ENCODE measurements around the gene MAP3K5. TPM values are rescaled to one million over a fixed set of nuclear protein-coding genes. Genes with fewer than 3 reads are reported as not detected.

MAP3K5 gene
- total RNA-seq, 6 donors from 2014 or later, result 26.4 to 45.1 (median 41.8) TPM

DNA sequence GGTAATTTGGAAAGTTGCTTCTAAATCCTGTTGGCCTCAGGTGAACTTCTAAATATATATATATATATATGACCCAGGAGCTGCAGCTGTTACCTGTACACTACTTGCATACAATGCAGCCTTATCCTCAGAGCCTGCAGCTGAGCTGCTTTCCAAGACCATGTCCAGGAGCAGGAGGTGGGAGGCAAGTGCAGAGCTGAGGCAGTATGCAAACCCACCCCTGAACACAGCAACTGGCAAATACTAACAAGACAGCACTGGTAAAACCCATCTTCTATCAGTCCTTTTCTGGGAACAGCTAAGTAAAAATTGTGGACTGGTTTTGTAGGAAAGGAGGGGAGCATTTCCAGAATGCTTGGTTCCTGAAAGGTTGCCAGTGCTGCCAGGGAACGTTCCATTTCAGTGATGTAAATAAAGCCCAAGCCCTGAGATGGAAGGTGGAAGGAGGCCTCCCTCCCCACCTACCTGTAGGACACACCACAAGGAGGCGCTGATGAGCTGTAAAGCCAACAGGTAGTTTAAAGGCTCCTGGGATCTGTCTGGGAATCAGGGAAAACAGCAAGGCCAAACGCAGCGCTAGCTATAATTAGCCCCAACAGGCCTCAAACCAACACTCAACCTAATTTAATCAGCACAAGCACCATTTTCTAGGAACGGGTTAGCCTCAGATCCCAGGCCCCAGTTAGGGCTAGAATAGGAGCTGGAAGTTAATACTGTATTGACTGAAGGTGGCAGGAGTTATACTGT lies 148.3 kb downstream of the MAP3K5 start:
- Histone ChIP-seq H3K27me3 (no peaks in the 10 kb centered on the region), H3K4me1 (peaks cover 14 to 33% (median 27%) of the 10 kb centered on the region in 4 donors), H3K36me3 (peaks cover 0 to 8% (median 0%) of the 10 kb centered on the region in 4 donors), H3K4me3 (no peak overlapping the region), H3K27ac (peak overlapping the region in 3 of 4 donors; percentile 36 to 65 (median 51)), H3K9me3 (no peaks in the 10 kb centered on the region)
- TF ChIP-seq, protein P1, sequence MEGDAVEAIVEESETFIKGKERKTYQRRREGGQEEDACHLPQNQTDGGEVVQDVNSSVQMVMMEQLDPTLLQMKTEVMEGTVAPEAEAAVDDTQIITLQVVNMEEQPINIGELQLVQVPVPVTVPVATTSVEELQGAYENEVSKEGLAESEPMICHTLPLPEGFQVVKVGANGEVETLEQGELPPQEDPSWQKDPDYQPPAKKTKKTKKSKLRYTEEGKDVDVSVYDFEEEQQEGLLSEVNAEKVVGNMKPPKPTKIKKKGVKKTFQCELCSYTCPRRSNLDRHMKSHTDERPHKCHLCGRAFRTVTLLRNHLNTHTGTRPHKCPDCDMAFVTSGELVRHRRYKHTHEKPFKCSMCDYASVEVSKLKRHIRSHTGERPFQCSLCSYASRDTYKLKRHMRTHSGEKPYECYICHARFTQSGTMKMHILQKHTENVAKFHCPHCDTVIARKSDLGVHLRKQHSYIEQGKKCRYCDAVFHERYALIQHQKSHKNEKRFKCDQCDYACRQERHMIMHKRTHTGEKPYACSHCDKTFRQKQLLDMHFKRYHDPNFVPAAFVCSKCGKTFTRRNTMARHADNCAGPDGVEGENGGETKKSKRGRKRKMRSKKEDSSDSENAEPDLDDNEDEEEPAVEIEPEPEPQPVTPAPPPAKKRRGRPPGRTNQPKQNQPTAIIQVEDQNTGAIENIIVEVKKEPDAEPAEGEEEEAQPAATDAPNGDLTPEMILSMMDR (IDR thresholded peaks at IDR 0.05), result peak; percentile 81 to 93 (median 88)
- TF ChIP-seq POLR2A (IDR thresholded peaks at IDR 0.05), result no peak
- no peak for TF ChIP-seq EP300 (IDR thresholded peaks at IDR 0.05)
- peak; percentile 32 to 46 for TF ChIP-seq POLR2AphosphoS5 (IDR thresholded peaks at IDR 0.05)
- DNase-seq, result peak in 1 of 2 donors; percentile 95
- ATAC-seq (ENCODE audit: low FRiP score in 2 of 2), result peak; percentile 92 to 97
- 5% methylated on average over 5 of the region's 5 CpGs for whole genome bisulfite sequencing, 2 donors

DNA sequence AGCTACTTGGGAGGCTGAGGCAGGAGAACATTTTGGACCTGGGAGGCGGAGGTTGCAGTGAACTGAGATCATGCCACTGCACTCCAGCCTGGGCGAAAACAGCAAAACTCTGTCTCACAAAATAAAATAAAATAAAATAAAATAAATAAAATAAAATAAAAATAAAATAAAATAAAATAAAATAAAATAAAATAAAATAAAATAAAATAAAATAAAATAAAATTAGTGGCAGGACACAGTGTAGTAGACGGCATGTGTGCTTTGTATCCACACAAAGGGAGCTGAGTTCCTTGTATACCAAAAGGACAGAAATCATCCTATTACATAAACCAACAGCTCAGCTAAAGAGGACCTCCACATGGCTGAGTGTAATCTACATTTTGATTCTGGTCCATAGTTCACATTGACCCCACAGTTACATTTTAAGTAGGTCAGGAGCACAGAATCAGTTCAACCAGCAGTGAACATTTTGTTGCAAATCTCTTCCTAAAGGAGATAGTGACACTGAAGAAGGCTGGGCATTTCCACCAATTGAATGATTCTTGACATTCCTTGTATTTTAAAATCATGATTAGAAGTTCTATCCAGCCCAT lies 150.3 kb downstream of the MAP3K5 start:
- Histone ChIP-seq H3K27ac (no peak overlapping the region), H3K9me3 (no peaks in the 10 kb centered on the region), H3K27me3 (no peaks in the 10 kb centered on the region), H3K36me3 (peaks cover 0 to 12% (median 0%) of the 10 kb centered on the region in 4 donors), H3K4me3 (no peak overlapping the region), H3K4me1 (peaks cover 11 to 18% (median 14%) of the 10 kb centered on the region in 4 donors)
- TF ChIP-seq POLR2A (IDR thresholded peaks at IDR 0.05), result no peak
- no peak for TF ChIP-seq POLR2AphosphoS5 (IDR thresholded peaks at IDR 0.05)
- 97 to 99% methylated on average over 3 of the region's 3 CpGs for WGBS, 2 donors
- DNase-seq (no peak), ATAC-seq (ENCODE audit: low FRiP score in 2 of 2) (no peak)

DNA sequence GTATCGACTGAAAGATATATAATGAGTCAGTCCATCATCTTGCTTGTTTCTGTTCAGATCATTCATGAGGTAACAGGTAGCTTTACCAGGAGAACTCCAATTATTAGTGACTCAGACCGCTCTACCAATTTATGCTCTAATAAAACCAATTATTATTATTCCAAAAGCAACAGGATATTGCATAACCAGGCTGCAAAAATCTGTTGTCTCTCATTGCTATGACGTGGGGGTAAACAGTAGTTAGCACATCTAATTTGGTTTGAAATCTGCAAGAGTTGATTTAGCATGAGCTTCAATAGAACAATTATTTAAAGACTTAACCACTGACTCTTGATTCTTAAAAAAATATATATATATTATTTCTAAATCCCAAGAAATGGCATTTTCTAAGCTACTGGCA lies 151.1 kb downstream of the MAP3K5 start:
- Histone ChIP-seq H3K36me3 (peaks cover 0 to 20% (median 6%) of the 10 kb centered on the region in 4 donors), H3K27ac (no peak overlapping the region), H3K4me3 (no peak overlapping the region), H3K4me1 (peaks cover 8 to 12% (median 10%) of the 10 kb centered on the region in 4 donors), H3K27me3 (no peaks in the 10 kb centered on the region), H3K9me3 (no peaks in the 10 kb centered on the region)
- ATAC-seq (ENCODE audit: low FRiP score in 2 of 2) (no peak), DNase-seq (no peak)
- WGBS, 2 donors, result 87 to 89% methylated on average over 3 of the region's 3 CpGs
- TF ChIP-seq EP300 (IDR thresholded peaks at IDR 0.05), result no peak
- no peak for TF ChIP-seq POLR2AphosphoS5 (IDR thresholded peaks at IDR 0.05)
- TF ChIP-seq, protein P1 (IDR thresholded peaks at IDR 0.05), result no peak
- TF ChIP-seq POLR2A (IDR thresholded peaks at IDR 0.05), result no peak

DNA sequence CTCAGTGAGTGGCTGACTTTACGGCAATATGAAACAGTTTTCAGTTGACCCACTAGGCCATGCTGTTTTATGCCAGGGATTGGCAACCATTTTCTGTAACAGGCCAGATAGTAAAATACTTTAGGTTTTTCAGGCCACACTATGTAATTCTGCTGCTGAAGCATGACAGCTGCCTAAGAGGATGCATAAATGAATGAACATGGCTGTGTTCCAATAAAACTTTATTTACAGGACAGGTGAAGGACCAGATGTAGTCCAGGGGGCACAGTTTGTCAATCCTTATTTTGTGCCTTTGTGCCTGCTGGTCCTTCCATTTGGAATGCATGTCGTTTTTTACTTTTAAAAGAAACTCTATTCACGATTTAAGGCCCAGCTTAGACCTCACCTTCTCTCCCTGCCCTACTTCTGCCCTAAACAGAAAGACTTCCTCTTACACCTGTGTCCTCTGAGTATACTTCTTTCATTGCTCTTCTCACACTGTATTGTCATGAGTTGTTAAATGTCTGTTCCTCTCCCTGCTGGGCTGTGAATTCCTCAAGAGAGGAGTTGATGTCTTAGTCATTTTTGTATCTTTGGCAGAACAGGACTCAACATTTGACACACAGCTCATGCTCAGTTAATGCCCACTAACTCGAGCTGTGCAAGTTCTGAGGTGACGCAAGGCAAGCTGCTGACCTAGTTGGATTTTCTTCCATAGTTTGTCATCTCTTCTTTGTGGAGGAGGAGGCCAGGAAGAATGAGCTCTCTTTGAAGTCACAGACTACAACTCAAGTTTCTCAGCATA lies 152.0 kb downstream of the MAP3K5 start:
- no peak overlapping the region for H3K27ac ChIP-seq
- 88 to 89% methylated on average over 5 of the region's 5 CpGs for WGBS, 2 donors
- H3K36me3 ChIP-seq, result peaks cover 0 to 24% (median 9%) of the 10 kb centered on the region in 4 donors
- ATAC-seq (ENCODE audit: low FRiP score in 2 of 2), result no peak
- H3K27me3 ChIP-seq, result no peaks in the 10 kb centered on the region
- peaks cover 8 to 15% (median 10%) of the 10 kb centered on the region in 4 donors for H3K4me1 ChIP-seq
- H3K4me3 ChIP-seq, result no peak overlapping the region
- DNase-seq, result no peak
- no peaks in the 10 kb centered on the region for H3K9me3 ChIP-seq
- no peak for TF ChIP-seq EP300 (IDR thresholded peaks at IDR 0.05)
- TF ChIP-seq POLR2AphosphoS5 (IDR thresholded peaks at IDR 0.05), result no peak

DNA sequence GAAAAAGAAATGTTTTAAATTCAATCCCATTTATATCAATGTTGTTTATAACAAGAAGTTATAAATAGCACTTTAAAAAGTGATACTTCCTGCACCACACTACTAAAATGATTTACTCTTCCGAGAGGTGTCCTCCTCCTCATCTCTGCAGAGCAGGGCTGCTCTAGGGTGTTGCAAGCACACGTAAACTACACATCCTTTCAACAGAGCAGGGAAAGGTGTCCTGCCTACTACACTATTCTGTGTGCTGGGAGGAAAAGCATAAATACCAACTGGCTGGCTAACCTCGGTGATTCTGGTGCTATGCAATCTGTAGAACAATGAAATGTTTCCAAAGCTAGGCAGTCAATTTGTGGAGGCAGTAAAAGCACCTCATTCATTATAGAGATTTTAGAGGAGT lies 152.6 kb downstream of the MAP3K5 start:
- peaks cover 0 to 24% (median 9%) of the 10 kb centered on the region in 4 donors for H3K36me3 ChIP-seq
- H3K27ac ChIP-seq, result no peak overlapping the region
- DNase-seq (no peak), ATAC-seq (ENCODE audit: low FRiP score in 2 of 2) (no peak)
- no peaks in the 10 kb centered on the region for H3K9me3 ChIP-seq
- no peaks in the 10 kb centered on the region for H3K27me3 ChIP-seq
- H3K4me1 ChIP-seq, result peaks cover 8 to 15% (median 10%) of the 10 kb centered on the region in 4 donors
- H3K4me3 ChIP-seq, result no peak overlapping the region
- TF ChIP-seq, protein P1 (IDR thresholded peaks at IDR 0.05), result no peak
- TF ChIP-seq POLR2A (IDR thresholded peaks at IDR 0.05) (no peak), EP300 (IDR thresholded peaks at IDR 0.05) (no peak), POLR2AphosphoS5 (IDR thresholded peaks at IDR 0.05) (no peak)
- WGBS, 2 donors, result 63 to 69% methylated on average over 3 of the region's 3 CpGs
